SK-N-SH (cell line): ENCODE measurements around the gene HHATL. TPM values are rescaled to one million over a fixed set of nuclear protein-coding genes. Genes with fewer than 3 reads are reported as not detected.

Experiments
- CTCF ChIA-PET: fragments of 300-600, 350-600 bp; formaldehyde crosslinking; extraction: SDS; loops from one replicate; lab custom pipeline; 2021; lab: Yijun Ruan, JAX
- POLR2A ChIA-PET: fragments of 350-600 bp; sonication (Branson Sonifier 250); formaldehyde crosslinking; extraction: SDS; loops from one replicate; lab custom pipeline; 2020; ENCODE audit warnings: antibody characterized with exemption, inconsistent platforms; lab: Yijun Ruan, JAX
- DNase-seq: peaks from one replicate; pipeline ENCODE4 v3.0.0; 2012
- H2AFZ ChIP-seq: fragments of 200-600 bp; sonication (generic); 2 replicates; pipeline ENCODE4 v1.8.1; 2016; ENCODE audit warnings: antibody characterized with exemption, mild to moderate bottlenecking, low read depth
- H3F3A ChIP-seq: fragments of 200-600 bp; sonication (generic); replicated peaks from 2 replicates; pipeline ENCODE3; 2016; ENCODE audit warnings: antibody characterized with exemption, mild to moderate bottlenecking; ENCODE audit not compliant: insufficient read depth
- H3K27ac ChIP-seq, 2 experiments: fragments of 200-500 bp in 1 of 2; fragments of 200-600 bp in 1 of 2; sonication (Bioruptor generic) in 1 of 2; sonication (generic), shearing (Covaris generic) in 1 of 2; 2 replicates each; pipeline versions ENCODE4 v1.5.1 to v1.6.1; 2014 to 2016; ENCODE audit warnings: low read depth in 2 of 2, inconsistent platforms in 1 of 2, low read length in 1 of 2, mild to moderate bottlenecking in 1 of 2, mixed read lengths in 1 of 2
- H3K27me3 ChIP-seq: fragments of 200-600 bp; sonication (generic), shearing (Covaris generic); 2 replicates; pipeline ENCODE4 v1.6.1; 2016; ENCODE audit warnings: mixed run types; ENCODE audit not compliant: insufficient read depth
- H3K36me3 ChIP-seq, 2 experiments: fragments of 200-500 bp in 1 of 2; fragments of 200-600 bp in 1 of 2; sonication (Bioruptor generic) in 1 of 2; sonication (generic) in 1 of 2; replicated peaks in 1 of 2; 2 replicates each; pipeline versions ENCODE3 to v1.5.1; 2014 to 2016; ENCODE audit warnings: low read length in 1 of 2, mild to moderate bottlenecking in 1 of 2; ENCODE audit not compliant: insufficient read depth in 2 of 2, control insufficient read depth in 1 of 2
- H3K4me1 ChIP-seq, 2 experiments: fragments of 200-500 bp in 1 of 2; fragments of 200-600 bp in 1 of 2; sonication (Bioruptor generic) in 1 of 2; sonication (generic), shearing (Covaris generic) in 1 of 2; 2 replicates each; pipeline versions ENCODE4 v1.5.1 to v1.6.1; 2014 to 2016; ENCODE audit warnings: low read depth in 1 of 2, low read length in 1 of 2, mixed run types in 1 of 2; ENCODE audit not compliant: insufficient read depth in 2 of 2, control insufficient read depth in 1 of 2
- H3K4me2 ChIP-seq: fragments of 200-600 bp; sonication (generic), shearing (Covaris generic); 2 replicates; pipeline ENCODE4 v1.6.1; 2017; ENCODE audit warnings: mixed run types
- H3K4me3 ChIP-seq, 2 experiments: fragments of 200-500 bp in 1 of 2; fragments of 200-600 bp in 1 of 2; sonication (Bioruptor generic) in 1 of 2; sonication (generic), shearing (Covaris generic) in 1 of 2; 2 replicates each; pipeline versions ENCODE4 v1.5.1 to v1.8.1; 2014 to 2016; ENCODE audit warnings: low read depth in 2 of 2, inconsistent platforms in 1 of 2, low read length in 1 of 2, mild to moderate bottlenecking in 1 of 2, mixed read lengths in 1 of 2, moderate library complexity in 1 of 2
- H3K79me2 ChIP-seq: fragments of 200-600 bp; sonication (generic); 2 replicates; pipeline ENCODE4 v1.8.1; 2017; ENCODE audit warnings: mild to moderate bottlenecking; ENCODE audit not compliant: insufficient read depth
- H3K9ac ChIP-seq: fragments of 200-600 bp; sonication (generic); 2 replicates; pipeline ENCODE4 v1.6.1; 2017; ENCODE audit warnings: mixed run types
- H3K9me2 ChIP-seq: fragments of 200-600 bp; sonication (generic); 2 replicates; pipeline ENCODE4 v1.6.1; 2017; ENCODE audit warnings: mixed run types
- H3K9me3 ChIP-seq: fragments of 200-600 bp; sonication (generic); 2 replicates; pipeline ENCODE4 v1.6.1; 2017; ENCODE audit warnings: mixed run types, mild to moderate bottlenecking, moderate library complexity
- H4K20me1 ChIP-seq: fragments of 200-600 bp; sonication (generic); 2 replicates; pipeline ENCODE4 v1.6.1; 2017; ENCODE audit warnings: mild to moderate bottlenecking, mixed run types; ENCODE audit not compliant: insufficient read depth
- CHD2 ChIP-seq: fragments of 150-350 bp; IDR thresholded peaks from 2 replicates; pipeline ENCODE4 v1.6.1; 2018; ENCODE audit warnings: low read length; ENCODE audit not compliant: partially characterized antibody
- ELF1 ChIP-seq: IDR thresholded peaks from 2 replicates; pipeline ENCODE4 v1.4.0; 2012
- EP300 ChIP-seq, 2 experiments: IDR thresholded peaks; 2 replicates each; pipeline versions ENCODE4 v1.4.0 to v1.6.1; 2012; ENCODE audit warnings: borderline replicate concordance in 1 of 2, low read depth in 1 of 2, low read length in 1 of 2
- FOSL2 ChIP-seq: IDR thresholded peaks from 2 replicates; pipeline ENCODE4 v1.4.0; 2012; ENCODE audit warnings: low read depth, mild to moderate bottlenecking, moderate library complexity, borderline replicate concordance
- FOXJ3 ChIP-seq: sonication (generic); formaldehyde crosslinking; IDR thresholded peaks from 2 replicates; pipeline ENCODE4 v1.5.1; 2020; ENCODE audit warnings: mild to moderate bottlenecking, missing genetic modification reagents
- GABPA ChIP-seq: IDR thresholded peaks from 2 replicates; pipeline ENCODE4 v1.4.0; 2012; ENCODE audit warnings: low read depth, mild to moderate bottlenecking
- GATA2 ChIP-seq: sonication (generic); formaldehyde crosslinking; IDR thresholded peaks from 2 replicates; pipeline ENCODE4 v1.5.0; 2020; ENCODE audit warnings: mild to moderate bottlenecking, missing genetic modification reagents
- MEF2A ChIP-seq: IDR thresholded peaks from 2 replicates; pipeline ENCODE4 v1.4.0; 2012; ENCODE audit warnings: low read depth, borderline replicate concordance
- NRF1 ChIP-seq: IDR thresholded peaks from 2 replicates; pipeline ENCODE4 v1.6.1; 2012; ENCODE audit warnings: low read depth, mild to moderate bottlenecking, low read length
- RAD21 ChIP-seq: IDR thresholded peaks from 2 replicates; pipeline ENCODE4 v1.6.1; 2012; ENCODE audit warnings: mild to moderate bottlenecking, low read length
- RCOR1 ChIP-seq: fragments of 150-350 bp; IDR thresholded peaks from 2 replicates; pipeline ENCODE4 v1.6.1; 2017; ENCODE audit warnings: antibody characterized with exemption, low read length
- RXRA ChIP-seq: IDR thresholded peaks from 2 replicates; pipeline ENCODE4 v1.4.0; 2012; ENCODE audit warnings: low read depth, mild to moderate bottlenecking, borderline replicate concordance
- SIN3A ChIP-seq: IDR thresholded peaks from 2 replicates; pipeline ENCODE4 v1.6.1; 2012; ENCODE audit warnings: low read depth, mild to moderate bottlenecking, low read length, moderate library complexity, borderline replicate concordance
- SMC3 ChIP-seq: IDR thresholded peaks from 2 replicates; pipeline ENCODE4 v1.6.1; 2012; ENCODE audit warnings: low read depth, low read length, improper control_type of control experiment
- TEAD4 ChIP-seq: IDR thresholded peaks from 2 replicates; pipeline ENCODE4 v1.4.0; 2012; ENCODE audit warnings: mild to moderate bottlenecking, borderline replicate concordance; ENCODE audit not compliant: insufficient read depth
- WGBS: methylation state at CpG from one replicate; pipeline ENCODE4 v1.1.6; 2017; ENCODE audit warnings: low lambda C conversion rate; 5-methylcytosine and 5-hydroxymethylcytosine counted together
- polyA plus RNA-seq, 3 experiments: library from polyadenylated mRNA; depleted of rRNA; stranded (reverse); fragments of >200 nt; gene quantifications; 2 replicates each; pipeline ENCODE4 v1.2.3, GENCODE V29; 2012
- TF ChIP-seq, protein P1 (sequence below): IDR thresholded peaks from 2 replicates; pipeline ENCODE4 v1.4.0; 2012; ENCODE audit warnings: low read depth, borderline replicate concordance
- TF ChIP-seq, protein P2 (sequence below): IDR thresholded peaks from 2 replicates; pipeline ENCODE4 v1.6.1; 2012; ENCODE audit warnings: mild to moderate bottlenecking, low read depth, low read length, moderate library complexity
- TF ChIP-seq, protein P3 (sequence below): IDR thresholded peaks from 2 replicates; pipeline ENCODE4 v1.4.0; 2012; ENCODE audit warnings: low read depth
- TF ChIP-seq, protein P4 (sequence below): fragments of 150-350 bp; IDR thresholded peaks from 2 replicates; pipeline ENCODE4 v1.6.1; 2017; ENCODE audit warnings: antibody characterized with exemption, low read length, low read depth, borderline replicate concordance
- TF ChIP-seq, protein P5 (sequence below): fragments of 200-600 bp; sonication (generic); IDR thresholded peaks from 2 replicates; pipeline ENCODE4 v1.6.1; 2017; ENCODE audit warnings: antibody characterized with exemption, mild to moderate bottlenecking, moderate library complexity

Gene HHATL
- polyA plus RNA-seq, 1 of the 3 experiments (the other 2 are of a cell fraction): not detected

DNA sequence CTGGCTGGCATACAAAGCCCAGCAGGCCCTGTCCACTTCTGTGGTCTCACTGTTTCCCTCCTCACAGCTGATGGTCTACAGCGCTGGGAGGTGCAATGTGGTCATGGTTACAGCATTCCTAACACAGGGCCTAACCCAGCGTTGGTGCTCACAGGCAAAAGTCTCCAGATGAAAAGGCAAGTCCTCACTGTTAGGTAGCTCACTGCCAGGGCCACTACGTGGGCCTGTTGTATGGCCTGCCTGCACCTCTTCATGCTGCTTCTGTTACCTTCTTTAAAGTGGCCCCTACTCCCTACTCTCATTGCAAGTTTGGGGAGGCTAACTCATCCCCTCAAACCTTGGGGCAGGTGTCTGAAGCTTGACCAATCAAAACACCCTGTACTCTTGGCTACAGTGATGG, 39.2 kb upstream of the HHATL start:
- H2AFZ ChIP-seq: no peak overlapping the region
- H3K79me2 ChIP-seq: no peaks in the 10 kb centered on the region
- no peak overlapping the region for H3K4me2 ChIP-seq
- H3K9me3 ChIP-seq: no peaks in the 10 kb centered on the region
- H4K20me1 ChIP-seq: no peaks in the 10 kb centered on the region
- H3K27me3 ChIP-seq: no peaks in the 10 kb centered on the region
- no peak for DNase-seq
- no peak overlapping the region for H3K27ac ChIP-seq
- no peaks in the 10 kb centered on the region for H3K4me1 ChIP-seq
- H3F3A ChIP-seq: no peaks in the 10 kb centered on the region
- no peak overlapping the region for H3K4me3 ChIP-seq
- TF ChIP-seq FOSL2: no peak
- no peak for TF ChIP-seq MEF2A
- no peak for TF ChIP-seq RAD21
- no peak for TF ChIP-seq SMC3
- TF ChIP-seq, protein P1, sequence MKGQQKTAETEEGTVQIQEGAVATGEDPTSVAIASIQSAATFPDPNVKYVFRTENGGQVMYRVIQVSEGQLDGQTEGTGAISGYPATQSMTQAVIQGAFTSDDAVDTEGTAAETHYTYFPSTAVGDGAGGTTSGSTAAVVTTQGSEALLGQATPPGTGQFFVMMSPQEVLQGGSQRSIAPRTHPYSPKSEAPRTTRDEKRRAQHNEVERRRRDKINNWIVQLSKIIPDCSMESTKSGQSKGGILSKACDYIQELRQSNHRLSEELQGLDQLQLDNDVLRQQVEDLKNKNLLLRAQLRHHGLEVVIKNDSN: no peak
- no peak for TF ChIP-seq FOXJ3
- TF ChIP-seq, protein P2, sequence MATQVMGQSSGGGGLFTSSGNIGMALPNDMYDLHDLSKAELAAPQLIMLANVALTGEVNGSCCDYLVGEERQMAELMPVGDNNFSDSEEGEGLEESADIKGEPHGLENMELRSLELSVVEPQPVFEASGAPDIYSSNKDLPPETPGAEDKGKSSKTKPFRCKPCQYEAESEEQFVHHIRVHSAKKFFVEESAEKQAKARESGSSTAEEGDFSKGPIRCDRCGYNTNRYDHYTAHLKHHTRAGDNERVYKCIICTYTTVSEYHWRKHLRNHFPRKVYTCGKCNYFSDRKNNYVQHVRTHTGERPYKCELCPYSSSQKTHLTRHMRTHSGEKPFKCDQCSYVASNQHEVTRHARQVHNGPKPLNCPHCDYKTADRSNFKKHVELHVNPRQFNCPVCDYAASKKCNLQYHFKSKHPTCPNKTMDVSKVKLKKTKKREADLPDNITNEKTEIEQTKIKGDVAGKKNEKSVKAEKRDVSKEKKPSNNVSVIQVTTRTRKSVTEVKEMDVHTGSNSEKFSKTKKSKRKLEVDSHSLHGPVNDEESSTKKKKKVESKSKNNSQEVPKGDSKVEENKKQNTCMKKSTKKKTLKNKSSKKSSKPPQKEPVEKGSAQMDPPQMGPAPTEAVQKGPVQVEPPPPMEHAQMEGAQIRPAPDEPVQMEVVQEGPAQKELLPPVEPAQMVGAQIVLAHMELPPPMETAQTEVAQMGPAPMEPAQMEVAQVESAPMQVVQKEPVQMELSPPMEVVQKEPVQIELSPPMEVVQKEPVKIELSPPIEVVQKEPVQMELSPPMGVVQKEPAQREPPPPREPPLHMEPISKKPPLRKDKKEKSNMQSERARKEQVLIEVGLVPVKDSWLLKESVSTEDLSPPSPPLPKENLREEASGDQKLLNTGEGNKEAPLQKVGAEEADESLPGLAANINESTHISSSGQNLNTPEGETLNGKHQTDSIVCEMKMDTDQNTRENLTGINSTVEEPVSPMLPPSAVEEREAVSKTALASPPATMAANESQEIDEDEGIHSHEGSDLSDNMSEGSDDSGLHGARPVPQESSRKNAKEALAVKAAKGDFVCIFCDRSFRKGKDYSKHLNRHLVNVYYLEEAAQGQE: no peak
- no peak for TF ChIP-seq SIN3A
- TF ChIP-seq NRF1: no peak
- TF ChIP-seq RXRA: no peak
- TF ChIP-seq RCOR1: no peak
- no peak for TF ChIP-seq CHD2
- TF ChIP-seq, protein P3, sequence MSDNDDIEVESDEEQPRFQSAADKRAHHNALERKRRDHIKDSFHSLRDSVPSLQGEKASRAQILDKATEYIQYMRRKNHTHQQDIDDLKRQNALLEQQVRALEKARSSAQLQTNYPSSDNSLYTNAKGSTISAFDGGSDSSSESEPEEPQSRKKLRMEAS: no peak
- no peak for TF ChIP-seq ELF1
- TF ChIP-seq EP300 (IDR thresholded peaks at IDR 0.05; ENCODE audit: borderline replicate concordance in 1 of 2, low read depth in 1 of 2, low read length in 1 of 2): no peak
- TF ChIP-seq GATA2 (CRISPR knock-in tag): no peak
- TF ChIP-seq GABPA: no peak
- no peak for TF ChIP-seq TEAD4
- TF ChIP-seq, protein P4, sequence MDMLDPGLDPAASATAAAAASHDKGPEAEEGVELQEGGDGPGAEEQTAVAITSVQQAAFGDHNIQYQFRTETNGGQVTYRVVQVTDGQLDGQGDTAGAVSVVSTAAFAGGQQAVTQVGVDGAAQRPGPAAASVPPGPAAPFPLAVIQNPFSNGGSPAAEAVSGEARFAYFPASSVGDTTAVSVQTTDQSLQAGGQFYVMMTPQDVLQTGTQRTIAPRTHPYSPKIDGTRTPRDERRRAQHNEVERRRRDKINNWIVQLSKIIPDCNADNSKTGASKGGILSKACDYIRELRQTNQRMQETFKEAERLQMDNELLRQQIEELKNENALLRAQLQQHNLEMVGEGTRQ: no peak
- TF ChIP-seq, protein P5, sequence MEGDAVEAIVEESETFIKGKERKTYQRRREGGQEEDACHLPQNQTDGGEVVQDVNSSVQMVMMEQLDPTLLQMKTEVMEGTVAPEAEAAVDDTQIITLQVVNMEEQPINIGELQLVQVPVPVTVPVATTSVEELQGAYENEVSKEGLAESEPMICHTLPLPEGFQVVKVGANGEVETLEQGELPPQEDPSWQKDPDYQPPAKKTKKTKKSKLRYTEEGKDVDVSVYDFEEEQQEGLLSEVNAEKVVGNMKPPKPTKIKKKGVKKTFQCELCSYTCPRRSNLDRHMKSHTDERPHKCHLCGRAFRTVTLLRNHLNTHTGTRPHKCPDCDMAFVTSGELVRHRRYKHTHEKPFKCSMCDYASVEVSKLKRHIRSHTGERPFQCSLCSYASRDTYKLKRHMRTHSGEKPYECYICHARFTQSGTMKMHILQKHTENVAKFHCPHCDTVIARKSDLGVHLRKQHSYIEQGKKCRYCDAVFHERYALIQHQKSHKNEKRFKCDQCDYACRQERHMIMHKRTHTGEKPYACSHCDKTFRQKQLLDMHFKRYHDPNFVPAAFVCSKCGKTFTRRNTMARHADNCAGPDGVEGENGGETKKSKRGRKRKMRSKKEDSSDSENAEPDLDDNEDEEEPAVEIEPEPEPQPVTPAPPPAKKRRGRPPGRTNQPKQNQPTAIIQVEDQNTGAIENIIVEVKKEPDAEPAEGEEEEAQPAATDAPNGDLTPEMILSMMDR: no peak
- ChIA-PET CTCF (interaction anchor here (2.0 to 11.4 kb wide), 2 partner anchors 14 to 494 kb away, joined by 5 to 92 read pairs; no protein-coding TSS in a partner anchor), POLR2A (no interaction called here)
- H3K9ac ChIP-seq: no peak overlapping the region
- 49% methylated on average over 2 of the region's 3 CpGs for whole genome bisulfite sequencing
- no peaks in the 10 kb centered on the region for H3K36me3 ChIP-seq
- no peaks in the 10 kb centered on the region for H3K9me2 ChIP-seq
